Left ventricle myocardium inferior (tissue), 1 donor: ENCODE measurements around the gene ISL2. TPM values are rescaled to one million over a fixed set of nuclear protein-coding genes. Genes with fewer than 3 reads are reported as not detected.
A peak's percentile ranks its signal among the peaks of the same experiment; 100 is the strongest.

Experiments used
- DNase-seq: peaks from one replicate; pipeline ENCODE4 v3.0.0-alpha.2; 2020
- H3K27ac ChIP-seq: fragments of 200-600 bp; replicated peaks from 2 replicates; pipeline ENCODE4 v1.8.0; 2021
- H3K27me3 ChIP-seq: fragments of 200-600 bp; 2 replicates; pipeline ENCODE4 v1.8.0; 2021; ENCODE audit warnings: low read depth
- H3K36me3 ChIP-seq: fragments of 200-600 bp; 2 replicates; pipeline ENCODE4 v1.8.0; 2021
- H3K4me1 ChIP-seq: fragments of 200-600 bp; 2 replicates; pipeline ENCODE4 v1.8.0; 2021
- H3K4me3 ChIP-seq: fragments of 200-600 bp; 2 replicates; pipeline ENCODE4 v1.8.0; 2021; ENCODE audit warnings: mild to moderate bottlenecking, moderate library complexity
- H3K9me3 ChIP-seq: fragments of 200-600 bp; replicated peaks from 2 replicates; pipeline ENCODE4 v1.8.0; 2021
- CTCF ChIP-seq: fragments of 200-600 bp; IDR thresholded peaks from 2 replicates; pipeline ENCODE4 v1.8.0; 2021; ENCODE audit warnings: antibody characterized with exemption, mild to moderate bottlenecking, borderline replicate concordance
- intact Hi-C: fragments of 100-400 bp; cut with micrococcal nuclease; formaldehyde crosslinking; loops from one replicate; pipeline ENCODE4 v1.11.0; 2022
- total RNA-seq: library from RNA; stranded (reverse); fragmentation: NEBNext Ultra II Directional; extraction: Animal tissue kit (Norgen Biotek cat#: 25700); gene quantifications from one replicate; pipeline ENCODE4 v1.2.1, GENCODE V29; 2021
- donor health status: DM: no; HTN: yes; CAD: no; lungs with severe emphysema.

Gene ISL2
- total RNA-seq, 1 donor from 2014 or later: not detected

- peaks cover 98% of the 10 kb centered on the region for H3K27me3 ChIP-seq
- H3K9me3 ChIP-seq: no peaks in the 10 kb centered on the region
- peaks cover 53% of the 10 kb centered on the region for H3K4me1 ChIP-seq
- intact Hi-C loops: no loop called here
- no peak for TF ChIP-seq CTCF
- H3K4me3 ChIP-seq: no peak overlapping the region
- H3K27ac ChIP-seq: no peak overlapping the region
- peaks cover 15% of the 10 kb centered on the region for H3K36me3 ChIP-seq
- no peak for DNase-seq
Observed at GRCh38 chr15:76344893-76345582, 8.5 kb downstream of the ISL2 start.

- DNase-seq: no peak
- Histone ChIP-seq H3K9me3 (no peaks in the 10 kb centered on the region), H3K4me3 (peak overlapping the region; percentile 60), H3K36me3 (peaks cover 15% of the 10 kb centered on the region), H3K27me3 (peaks cover 95% of the 10 kb centered on the region), H3K27ac (no peak overlapping the region), H3K4me1 (peaks cover 48% of the 10 kb centered on the region)
- TF ChIP-seq CTCF: no peak
- intact Hi-C loops: no loop called here
Observed at GRCh38 chr15:76345583-76345879, 9.0 kb downstream of the ISL2 start.

- intact Hi-C loops: no loop called here
- peak overlapping the region; percentile 60 for H3K4me3 ChIP-seq
- no peak for TF ChIP-seq CTCF
- no peaks in the 10 kb centered on the region for H3K9me3 ChIP-seq
- peaks cover 90% of the 10 kb centered on the region for H3K27me3 ChIP-seq
- peaks cover 15% of the 10 kb centered on the region for H3K36me3 ChIP-seq
- H3K4me1 ChIP-seq: peaks cover 43% of the 10 kb centered on the region
- no peak for DNase-seq
- no peak overlapping the region for H3K27ac ChIP-seq
Observed at GRCh38 chr15:76345880-76346668, 9.5 kb downstream of the ISL2 start.

- intact Hi-C loops: no loop called here
- Histone ChIP-seq H3K27me3 (peaks cover 82% of the 10 kb centered on the region), H3K36me3 (peaks cover 15% of the 10 kb centered on the region), H3K4me1 (peaks cover 35% of the 10 kb centered on the region), H3K27ac (no peak overlapping the region), H3K9me3 (no peaks in the 10 kb centered on the region), H3K4me3 (peak overlapping the region; percentile 60)
- no peak for TF ChIP-seq CTCF
- DNase-seq: no peak
Observed at GRCh38 chr15:76346669-76347481, 10.3 kb downstream of the ISL2 start.

GRCh38 chr15:76347482-76348055 is 11.0 kb downstream of the ISL2 start:
- H3K9me3 ChIP-seq: no peaks in the 10 kb centered on the region
- intact Hi-C loops: no loop called here
- H3K27ac ChIP-seq: no peak overlapping the region
- peaks cover 15% of the 10 kb centered on the region for H3K36me3 ChIP-seq
- H3K27me3 ChIP-seq: peaks cover 75% of the 10 kb centered on the region
- DNase-seq: no peak
- H3K4me3 ChIP-seq: peak overlapping the region; percentile 60
- H3K4me1 ChIP-seq: peaks cover 28% of the 10 kb centered on the region
- no peak for TF ChIP-seq CTCF
